Hepatocyte (in vitro differentiated cells): Measurements from ENCODE around the gene BORCS5. TPM values are rescaled to one million over a fixed set of nuclear protein-coding genes. Genes with fewer than 3 reads are reported as not detected.

Experiments
- DNase-seq: peaks from one replicate; pipeline ENCODE4 v3.0.0-alpha.2; 2016; ENCODE audit warnings: low spot score
- H2AFZ ChIP-seq: fragments of 200-600 bp; sonication (generic); 2 replicates; pipeline ENCODE4 v1.6.0; 2016; ENCODE audit warnings: antibody characterized with exemption, mild to moderate bottlenecking
- H3K27ac ChIP-seq: fragments of 200-600 bp; sonication (generic); 2 replicates; pipeline ENCODE4 v1.5.1; 2016; ENCODE audit warnings: mild to moderate bottlenecking
- H3K27me3 ChIP-seq: fragments of 200-600 bp; sonication (generic); 2 replicates; pipeline ENCODE4 v1.6.1; 2016
- H3K36me3 ChIP-seq: fragments of 200-600 bp; sonication (generic); replicated peaks from 2 replicates; pipeline ENCODE4 v1.5.1; 2016; ENCODE audit warnings: low read depth; ENCODE audit not compliant: insufficient read depth
- H3K4me1 ChIP-seq: fragments of 200-600 bp; sonication (generic); 2 replicates; pipeline ENCODE4 v1.5.1; 2016; ENCODE audit warnings: mild to moderate bottlenecking, moderate library complexity; ENCODE audit not compliant: insufficient read depth
- H3K4me2 ChIP-seq: fragments of 200-600 bp; sonication (generic); 2 replicates; pipeline ENCODE4 v1.6.0; 2016
- H3K4me3 ChIP-seq: fragments of 200-600 bp; sonication (generic); 2 replicates; pipeline ENCODE4 v1.5.1; 2016; ENCODE audit warnings: mild to moderate bottlenecking
- H3K79me2 ChIP-seq: fragments of 200-600 bp; sonication (generic); 2 replicates; pipeline ENCODE4 v1.6.0; 2017; ENCODE audit warnings: mild to moderate bottlenecking
- H3K9me2 ChIP-seq: fragments of 200-600 bp; sonication (generic); replicated peaks from 2 replicates; pipeline ENCODE4 v1.6.0; 2017; ENCODE audit warnings: mild to moderate bottlenecking; ENCODE audit not compliant: insufficient read depth
- H3K9me3 ChIP-seq: fragments of 200-600 bp; sonication (generic); 2 replicates; pipeline ENCODE4 v1.5.1; 2016; ENCODE audit warnings: low read depth, mild to moderate bottlenecking
- H4K20me1 ChIP-seq: fragments of 200-600 bp; sonication (generic); 2 replicates; pipeline ENCODE4 v1.6.0; 2016; ENCODE audit warnings: mild to moderate bottlenecking; ENCODE audit not compliant: insufficient read depth, poor library complexity, severe bottlenecking
- EZH2 ChIP-seq: fragments of 200-600 bp; sonication (generic); IDR thresholded peaks from 2 replicates; pipeline ENCODE4 v1.6.1; 2016; ENCODE audit warnings: antibody characterized with exemption, mild to moderate bottlenecking, borderline replicate concordance
- EZH2phosphoT487 ChIP-seq: fragments of 200-600 bp; sonication (generic); IDR thresholded peaks from one replicate; pipeline ENCODE4 v1.6.1; 2018; ENCODE audit warnings: antibody characterized with exemption, mild to moderate bottlenecking, low read depth, moderate library complexity; ENCODE audit not compliant: unreplicated experiment, severe bottlenecking
- WGBS: methylation state at CpG from one replicate; pipeline ENCODE4 v1.1.6; 2016; ENCODE audit warnings: low lambda C conversion rate; ENCODE audit errors: missing lambda C conversion rate; 5-methylcytosine and 5-hydroxymethylcytosine counted together
- polyA plus RNA-seq: library from polyadenylated mRNA; unstranded; fragments of >200 nt; fragmentation: Nextera tagmentation; extraction: Ambion mirVana; gene quantifications from 2 replicates; pipeline ENCODE4 v1.2.1, GENCODE V29; 2016
- total RNA-seq: library from RNA; depleted of rRNA; stranded (reverse); fragments of >200 nt; gene quantifications from 2 replicates; pipeline ENCODE4 v1.2.3, GENCODE V29; 2014
- TF ChIP-seq, protein P1 (sequence below): fragments of 200-600 bp; sonication (generic); IDR thresholded peaks from 2 replicates; pipeline ENCODE4 v1.5.1; 2016; ENCODE audit warnings: antibody characterized with exemption, mild to moderate bottlenecking; ENCODE audit not compliant: poor library complexity

Gene BORCS5
- total and polyA plus RNA-seq, 2 experiments from 2014 or later, result 6.6 to 11.2 TPM

DNA sequence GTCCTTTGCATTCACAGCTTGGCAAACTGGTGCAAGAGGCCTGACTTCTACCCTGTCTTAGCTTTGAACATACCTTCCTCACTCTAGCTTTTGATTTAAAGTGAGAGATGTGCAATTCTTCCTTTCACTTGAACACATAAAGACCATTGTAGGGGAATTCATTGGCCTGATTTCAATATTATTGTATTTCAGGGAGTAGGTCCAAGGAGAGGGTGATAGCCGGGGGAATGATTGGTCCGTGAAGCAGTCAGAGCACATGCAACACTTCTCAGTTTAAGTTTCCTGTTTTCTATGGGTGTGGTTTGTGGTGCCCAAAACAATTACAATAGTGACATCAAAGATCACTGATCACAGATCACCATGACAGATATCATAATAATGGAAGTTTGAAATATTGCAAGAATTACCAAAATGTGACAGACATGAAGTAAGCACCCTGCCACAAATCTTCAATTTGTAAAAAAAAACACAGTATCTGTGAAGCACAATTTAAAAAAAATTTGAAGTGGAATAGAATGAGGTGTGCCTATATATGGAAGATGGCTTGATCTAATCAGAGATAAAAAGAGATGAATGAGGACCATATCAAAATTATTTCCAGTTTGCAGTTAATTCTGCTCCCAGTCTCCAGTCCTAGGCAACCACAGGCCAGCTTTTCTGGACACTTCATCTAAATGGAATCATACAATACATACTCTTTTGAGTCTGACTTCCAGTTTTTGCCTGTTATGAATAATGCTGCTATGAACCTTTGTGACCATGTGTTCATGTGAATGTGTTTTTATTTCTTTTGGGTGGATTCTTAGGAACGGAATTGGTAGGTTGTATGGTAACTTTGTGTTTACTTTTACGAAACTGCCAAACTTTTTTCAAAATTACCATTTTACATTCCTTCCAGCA lies 23.2 kb downstream of the BORCS5 start:
- DNase-seq, result no peak
- H3K27ac ChIP-seq, result peak overlapping the region; percentile 52
- 82% methylated on average over 4 of the region's 4 CpGs for WGBS

DNA sequence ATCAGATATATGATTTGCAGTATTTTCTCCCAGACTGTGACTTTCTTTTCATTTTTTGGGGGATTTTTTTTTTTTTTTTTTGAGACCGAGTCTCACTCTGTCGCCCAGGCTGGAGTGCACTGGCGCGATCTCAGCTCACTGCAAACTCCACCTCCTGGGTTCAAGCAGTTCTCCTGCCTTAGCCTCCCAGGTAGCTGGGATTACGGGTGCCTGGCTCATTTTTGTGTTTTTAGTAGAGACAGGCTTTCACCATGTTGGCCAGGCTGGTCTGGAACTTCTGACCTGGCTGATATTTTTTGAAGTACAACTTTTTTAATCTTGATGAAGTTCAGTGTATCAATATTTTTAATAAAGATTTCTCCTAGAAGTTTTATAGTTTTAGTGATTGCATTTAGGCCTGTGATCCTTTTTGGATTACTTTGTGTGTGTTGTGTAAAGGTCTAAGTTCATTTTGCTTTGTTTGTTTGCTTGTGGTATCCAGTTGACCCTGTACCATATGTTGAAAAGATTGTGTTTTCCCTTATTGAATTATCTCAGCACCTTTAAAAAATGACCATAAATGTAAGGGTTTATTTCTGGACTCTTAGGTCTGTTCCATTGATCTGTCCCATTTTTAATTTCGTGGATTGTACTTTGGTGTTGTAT lies 24.2 kb downstream of the BORCS5 start:
- peaks cover 7% of the 10 kb centered on the region for H3K79me2 ChIP-seq
- H3K27me3 ChIP-seq, result no peaks in the 10 kb centered on the region
- no peak for DNase-seq
- 93% methylated on average over 6 of the region's 6 CpGs for WGBS
- no peak overlapping the region for H3K4me3 ChIP-seq
- H2AFZ ChIP-seq, result no peak overlapping the region
- H3K27ac ChIP-seq, result peak overlapping the region; percentile 15
- no peaks in the 10 kb centered on the region for H3K9me2 ChIP-seq
- no peaks in the 10 kb centered on the region for H4K20me1 ChIP-seq
- no peaks in the 10 kb centered on the region for H3K36me3 ChIP-seq
- no peak overlapping the region for H3K4me2 ChIP-seq
- TF ChIP-seq EZH2, result no peak
- no peak for TF ChIP-seq EZH2phosphoT487
- TF ChIP-seq, protein P1, sequence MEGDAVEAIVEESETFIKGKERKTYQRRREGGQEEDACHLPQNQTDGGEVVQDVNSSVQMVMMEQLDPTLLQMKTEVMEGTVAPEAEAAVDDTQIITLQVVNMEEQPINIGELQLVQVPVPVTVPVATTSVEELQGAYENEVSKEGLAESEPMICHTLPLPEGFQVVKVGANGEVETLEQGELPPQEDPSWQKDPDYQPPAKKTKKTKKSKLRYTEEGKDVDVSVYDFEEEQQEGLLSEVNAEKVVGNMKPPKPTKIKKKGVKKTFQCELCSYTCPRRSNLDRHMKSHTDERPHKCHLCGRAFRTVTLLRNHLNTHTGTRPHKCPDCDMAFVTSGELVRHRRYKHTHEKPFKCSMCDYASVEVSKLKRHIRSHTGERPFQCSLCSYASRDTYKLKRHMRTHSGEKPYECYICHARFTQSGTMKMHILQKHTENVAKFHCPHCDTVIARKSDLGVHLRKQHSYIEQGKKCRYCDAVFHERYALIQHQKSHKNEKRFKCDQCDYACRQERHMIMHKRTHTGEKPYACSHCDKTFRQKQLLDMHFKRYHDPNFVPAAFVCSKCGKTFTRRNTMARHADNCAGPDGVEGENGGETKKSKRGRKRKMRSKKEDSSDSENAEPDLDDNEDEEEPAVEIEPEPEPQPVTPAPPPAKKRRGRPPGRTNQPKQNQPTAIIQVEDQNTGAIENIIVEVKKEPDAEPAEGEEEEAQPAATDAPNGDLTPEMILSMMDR, result no peak
- H3K4me1 ChIP-seq, result peaks cover 13% of the 10 kb centered on the region
- no peaks in the 10 kb centered on the region for H3K9me3 ChIP-seq

More for the DNA sequence above, 23.2 kb downstream of the BORCS5 start:
- peaks cover 12% of the 10 kb centered on the region for H3K4me1 ChIP-seq
- H3K9me2 ChIP-seq, result no peaks in the 10 kb centered on the region
- no peaks in the 10 kb centered on the region for H3K36me3 ChIP-seq
- no peaks in the 10 kb centered on the region for H3K9me3 ChIP-seq
- no peaks in the 10 kb centered on the region for H3K27me3 ChIP-seq
- H3K4me3 ChIP-seq, result no peak overlapping the region
- TF ChIP-seq EZH2phosphoT487 (no peak), EZH2 (no peak)
- TF ChIP-seq, protein P1, result no peak
- peaks cover 7% of the 10 kb centered on the region for H3K79me2 ChIP-seq
- no peaks in the 10 kb centered on the region for H4K20me1 ChIP-seq
- H2AFZ ChIP-seq, result no peak overlapping the region
- no peak overlapping the region for H3K4me2 ChIP-seq

DNA sequence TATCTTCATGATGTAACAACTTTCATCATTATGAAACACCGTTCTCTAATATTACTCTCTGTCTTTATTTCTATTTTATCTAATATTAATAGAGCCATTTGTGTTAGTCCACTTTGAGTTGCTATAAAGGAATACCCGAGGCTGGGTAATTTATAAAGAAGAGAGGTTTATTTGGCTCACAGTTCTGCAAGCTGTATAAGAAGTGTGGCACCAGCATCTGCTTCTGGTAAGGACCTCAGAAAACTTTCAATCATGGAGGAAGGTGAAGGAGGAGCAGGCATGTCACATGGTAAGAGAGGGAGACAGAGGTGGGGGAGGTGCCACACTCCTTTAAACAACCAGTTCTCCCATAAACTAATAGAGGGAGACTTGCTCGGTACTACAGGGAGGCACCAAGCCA lies 25.1 kb downstream of the BORCS5 start:
- peaks cover 13% of the 10 kb centered on the region for H3K4me1 ChIP-seq
- no peaks in the 10 kb centered on the region for H3K9me3 ChIP-seq
- WGBS, result 90% methylated on average over 3 of the region's 3 CpGs

More for the DNA sequence above, 25.1 kb downstream of the BORCS5 start:
- peaks cover 9% of the 10 kb centered on the region for H3K79me2 ChIP-seq
- no peak for DNase-seq
- no peak overlapping the region for H3K27ac ChIP-seq
- H3K27me3 ChIP-seq, result no peaks in the 10 kb centered on the region
- no peaks in the 10 kb centered on the region for H4K20me1 ChIP-seq
- no peak overlapping the region for H3K4me3 ChIP-seq
- no peak overlapping the region for H2AFZ ChIP-seq
- H3K36me3 ChIP-seq, result no peaks in the 10 kb centered on the region
- H3K9me2 ChIP-seq, result no peaks in the 10 kb centered on the region
- H3K4me2 ChIP-seq, result no peak overlapping the region
- TF ChIP-seq, protein P1, result no peak
